HEK293T (cell line): ENCODE measurements around the gene SERPINB13.
"Not testable (repeated sequence)": the region's sequence is repeated elsewhere in the genome, so short reads cannot be mapped to it uniquely, and the experiment has no call there.

Source experiments
- BHLHE40 ChIP-seq: fragments of 450-650 bp; IDR thresholded peaks from 2 replicates; pipeline ENCODE4 v1.6.1; 2016; ENCODE audit warnings: mild to moderate bottlenecking, moderate library complexity, borderline replicate concordance
- CTBP1 ChIP-seq: fragments of 450-650 bp; IDR thresholded peaks from 2 replicates; pipeline ENCODE4 v1.6.1; 2016; ENCODE audit warnings: borderline replicate concordance
- ELF4 ChIP-seq: fragments of 450-650 bp; IDR thresholded peaks from 2 replicates; pipeline ENCODE4 v1.6.1; 2017; ENCODE audit warnings: antibody characterized with exemption
- FOXA1 ChIP-seq: fragments of 450-650 bp; IDR thresholded peaks from 2 replicates; pipeline ENCODE4 v1.6.1; 2016; ENCODE audit warnings: mild to moderate bottlenecking
- FOXK2 ChIP-seq: fragments of 450-650 bp; IDR thresholded peaks from 2 replicates; pipeline ENCODE4 v1.6.1; 2016; ENCODE audit warnings: mild to moderate bottlenecking
- FOXM1 ChIP-seq: fragments of 450-650 bp; IDR thresholded peaks from 2 replicates; pipeline ENCODE4 v1.6.1; 2017; ENCODE audit warnings: mild to moderate bottlenecking, borderline replicate concordance
- SP1 ChIP-seq: fragments of 450-650 bp; IDR thresholded peaks from 2 replicates; pipeline ENCODE4 v1.6.1; 2017
- SUZ12 ChIP-seq: fragments of 450-650 bp; IDR thresholded peaks from 2 replicates; pipeline ENCODE4 v1.6.1; 2016; ENCODE audit warnings: mild to moderate bottlenecking
- TARDBP ChIP-seq: fragments of 450-650 bp; IDR thresholded peaks from 2 replicates; pipeline ENCODE4 v1.6.1; 2016
- ZNF384 ChIP-seq: fragments of 450-650 bp; IDR thresholded peaks from 2 replicates; pipeline ENCODE4 v1.6.1; 2016

DNA sequence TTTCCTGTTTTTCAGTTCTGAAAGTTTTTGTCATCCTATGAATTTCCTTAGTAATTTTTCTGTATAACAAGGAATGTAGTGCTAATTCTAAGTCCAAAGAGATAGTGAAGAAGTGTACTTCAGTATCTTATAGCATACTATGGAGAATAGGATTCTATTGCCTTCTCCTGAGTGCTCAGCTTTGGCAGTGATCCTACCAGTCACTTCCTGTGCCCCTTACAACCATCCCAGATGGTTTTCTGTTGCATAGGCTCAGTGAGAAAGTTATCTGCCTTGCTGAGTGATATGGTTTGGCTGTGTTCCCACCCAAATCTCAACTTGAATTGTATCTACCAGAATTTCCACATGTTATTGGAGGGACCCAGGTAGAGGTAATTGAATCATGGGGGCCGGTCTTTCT lies 57.6 kb downstream of the SERPINB13 start:
- TF ChIP-seq FOXK2, FOXA1, SUZ12, ZNF384, BHLHE40, ELF4, FOXM1, CTBP1, SP1, TARDBP: not testable (repeated sequence)
